GM19467 (cell line): Measurements from ENCODE around the gene NDUFS5.
"Not testable (repeated sequence)": the region's sequence is repeated elsewhere in the genome, so short reads cannot be mapped to it uniquely, and the experiment has no call there.

Experiments used
- ATAC-seq: cut with Tn5 transposase; IDR thresholded peaks from one replicate; pipeline ENCODE4 v1.9.1; 2021; ENCODE audit warnings: mild to moderate bottlenecking, moderate library complexity; ENCODE audit not compliant: unreplicated experiment

The NDUFS5 gene

GRCh38 chr1:39026051-39026865, at the start of gene NDUFS5:
Gene NDUFS5 (plus strand): TSS chr1:39026350. CDS start chr1:39028725, 2,375 bp downstream.
- peak; percentile 77 for ATAC-seq

DNA sequence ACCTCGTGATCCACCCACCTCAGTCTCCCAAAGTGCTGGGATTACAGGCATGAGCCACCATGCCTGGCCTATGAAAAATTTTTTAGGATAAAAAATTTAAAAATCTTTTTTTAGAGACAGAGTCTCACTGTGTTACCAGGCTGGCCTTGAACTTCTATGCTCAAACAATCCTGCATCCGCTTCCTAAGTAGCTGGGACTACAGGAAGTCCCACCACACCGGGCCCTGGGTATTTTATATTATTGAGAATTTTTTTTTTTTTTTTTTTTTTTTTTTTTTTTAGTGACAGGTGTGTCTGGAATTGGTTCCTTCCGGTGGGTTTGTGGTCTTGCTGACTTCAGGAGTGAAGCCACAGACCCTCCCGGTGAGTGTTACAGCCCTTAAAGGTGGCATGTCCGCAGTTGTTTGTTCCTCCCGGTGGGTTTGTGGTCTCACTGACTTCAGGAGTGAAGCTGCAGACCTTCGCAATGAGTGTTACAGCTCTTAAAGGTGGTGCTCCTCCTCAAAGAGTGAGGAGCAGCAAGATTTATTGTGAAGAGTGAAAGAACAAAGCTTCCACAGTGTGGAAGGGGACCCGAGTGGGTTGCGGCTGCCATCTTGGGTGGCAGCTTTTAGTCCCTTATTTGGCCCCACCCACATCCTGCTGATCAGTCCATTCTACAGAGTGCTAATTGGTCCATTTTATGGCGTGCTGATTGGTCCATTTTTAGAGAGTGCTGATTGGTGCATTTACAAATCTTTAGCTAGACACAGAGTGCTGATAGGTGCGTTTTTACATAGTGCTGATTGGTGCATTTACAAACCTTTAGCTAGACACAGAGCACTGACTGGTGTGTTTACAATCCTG, 48.5 kb upstream of the NDUFS5 start:
- ATAC-seq = not testable (repeated sequence)

- ATAC-seq = not testable (repeated sequence)
Measured at GRCh38 chr1:38978245-38978542, 48.0 kb upstream of the NDUFS5 start.

DNA sequence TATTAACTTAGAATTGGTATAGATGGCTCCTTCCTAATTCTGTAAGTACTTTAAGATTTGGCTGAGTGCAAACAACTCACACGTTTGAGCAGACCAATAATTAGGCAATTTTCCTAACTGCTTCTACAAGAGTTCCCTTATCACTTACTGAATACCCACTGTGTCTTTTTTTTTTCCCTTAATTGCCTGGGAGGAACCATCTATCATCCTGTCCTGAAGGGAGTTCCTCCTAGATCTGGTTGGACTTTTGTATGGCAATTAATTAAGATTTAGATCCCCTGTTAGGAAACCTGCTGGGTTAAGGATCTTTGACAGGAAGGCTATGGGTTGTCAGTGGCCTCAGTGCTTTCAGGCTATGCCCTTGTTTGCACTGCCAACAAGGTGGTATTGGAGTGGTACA, 46.8 kb upstream of the NDUFS5 start:
- ATAC-seq = not testable (repeated sequence)

DNA sequence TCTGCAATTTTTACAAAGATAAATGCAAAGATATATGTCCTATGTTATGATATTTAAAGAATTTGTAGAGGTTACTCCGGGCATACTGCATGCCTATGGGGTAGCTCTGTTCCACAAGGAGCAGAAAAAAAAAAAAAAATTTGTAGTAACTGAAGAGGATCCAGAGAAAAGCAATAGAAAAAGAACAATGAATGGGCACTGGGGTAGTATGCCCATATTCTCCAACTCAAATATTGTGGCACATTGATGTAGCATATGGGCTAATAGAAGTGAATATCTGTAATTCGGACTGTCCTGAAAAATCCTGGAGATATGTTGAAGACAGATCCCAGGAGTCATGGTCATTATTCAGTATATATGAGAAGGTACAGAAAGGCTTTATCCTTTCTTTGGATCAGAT, 36.2 kb upstream of the NDUFS5 start:
- ATAC-seq = no peak

GRCh38 chr1:38990386-38990737, 35.8 kb upstream of the NDUFS5 start:
- ATAC-seq = no peak

DNA sequence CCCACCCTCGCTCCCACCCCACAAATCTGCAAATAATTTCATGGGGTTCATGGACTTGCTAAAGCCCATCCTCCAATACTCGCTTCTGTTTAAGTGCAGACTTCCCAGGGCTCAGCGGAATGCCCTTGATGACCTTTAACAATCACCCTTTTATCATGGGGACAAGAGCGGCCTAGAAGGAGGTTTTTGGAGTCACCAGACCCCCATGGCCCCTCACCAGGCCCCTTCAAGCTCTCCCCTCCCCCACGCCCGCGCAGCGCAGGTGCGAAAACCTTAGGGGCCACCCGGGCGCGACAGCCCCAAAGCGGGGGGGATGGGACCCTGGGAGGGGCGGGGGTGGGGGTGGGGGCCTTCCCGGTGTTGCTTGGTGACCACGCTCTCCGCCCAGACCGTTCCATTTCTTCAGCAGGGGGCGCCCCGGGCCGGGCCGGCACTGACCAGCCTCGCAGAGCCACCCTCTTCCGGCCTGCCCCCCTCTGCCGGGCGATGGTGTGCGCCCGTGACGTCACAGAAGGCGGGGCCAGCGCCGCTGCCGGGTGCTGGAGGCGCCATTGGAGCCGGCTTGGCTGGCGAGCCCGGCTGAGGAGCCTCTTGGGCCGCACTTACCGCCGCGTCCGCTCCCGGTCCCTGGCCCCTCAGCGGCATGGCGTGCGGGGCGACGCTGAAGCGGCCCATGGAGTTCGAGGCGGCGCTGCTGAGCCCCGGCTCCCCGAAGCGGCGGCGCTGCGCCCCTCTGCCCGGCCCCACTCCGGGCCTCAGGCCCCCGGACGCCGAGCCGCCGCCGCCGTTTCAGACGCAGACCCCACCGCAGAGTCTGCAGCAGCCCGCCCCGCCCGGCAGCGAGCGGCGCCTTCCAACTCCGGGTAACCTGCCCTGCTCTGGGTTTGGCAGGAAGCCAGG, 35.2 kb upstream of the NDUFS5 start, which contains the start of gene AKIRIN1:
AKIRIN1 (plus strand) TSS at position 539 of the 900 bp plus-strand sequence; CDS start at position 644, 105 bp downstream.
- peak; percentile 89 for ATAC-seq

- no peak for ATAC-seq
Measured at GRCh38 chr1:38991638-38992411, 34.3 kb upstream of the NDUFS5 start.

DNA sequence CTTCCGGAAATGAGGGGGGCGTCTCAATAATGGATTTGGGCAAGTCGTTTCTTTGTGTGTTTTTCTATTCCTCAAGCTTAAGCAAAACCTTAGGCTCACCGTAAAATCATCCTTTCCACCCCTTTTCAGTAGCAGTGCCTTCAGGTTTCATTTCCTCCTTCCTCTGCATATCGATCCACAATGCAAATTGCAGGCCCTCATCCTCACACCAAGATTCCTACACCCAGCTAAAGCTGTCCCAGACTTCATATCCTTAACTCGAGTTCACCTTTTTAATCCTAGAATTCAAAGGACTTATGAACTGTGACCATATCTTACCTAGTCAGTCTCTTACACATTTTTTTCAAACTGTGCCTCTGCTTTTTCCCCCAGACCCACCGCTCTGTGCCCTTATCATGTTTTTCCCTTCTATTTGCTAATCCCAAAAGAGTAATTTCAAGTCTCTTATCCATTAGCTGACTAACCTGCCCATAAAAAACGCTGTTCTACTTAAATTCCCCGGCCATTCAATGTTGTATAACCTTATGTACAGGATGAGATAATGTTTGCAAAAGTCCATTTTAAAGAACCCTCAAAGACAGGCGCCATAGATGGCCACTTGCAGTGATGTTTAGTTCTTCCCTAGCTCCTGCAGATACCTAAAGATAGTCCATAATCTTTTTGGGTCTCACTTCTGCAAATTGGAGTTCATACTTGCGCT, 33.6 kb upstream of the NDUFS5 start:
- no peak for ATAC-seq

DNA sequence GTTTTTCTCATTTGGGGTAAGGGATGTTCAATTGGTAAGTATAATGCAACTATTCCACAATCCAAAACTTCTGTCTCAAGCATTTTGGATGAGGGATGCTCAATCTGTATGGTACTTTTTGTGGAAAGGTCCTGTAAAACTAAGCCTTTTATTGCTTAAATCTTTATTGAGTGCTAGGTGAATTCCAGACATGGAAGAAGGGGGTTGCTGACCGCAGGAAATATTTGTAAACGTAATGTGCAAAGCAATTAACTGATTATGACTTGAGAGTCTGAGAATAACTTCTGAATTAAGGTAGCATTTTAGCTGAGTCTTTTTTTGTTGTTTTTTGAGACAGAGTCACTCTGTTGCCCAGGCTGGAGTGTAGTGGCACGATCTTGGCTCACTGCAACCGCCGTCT, 32.0 kb upstream of the NDUFS5 start:
- ATAC-seq = no peak

- ATAC-seq = no peak
Measured at GRCh38 chr1:38997034-38997900, 28.9 kb upstream of the NDUFS5 start.

DNA sequence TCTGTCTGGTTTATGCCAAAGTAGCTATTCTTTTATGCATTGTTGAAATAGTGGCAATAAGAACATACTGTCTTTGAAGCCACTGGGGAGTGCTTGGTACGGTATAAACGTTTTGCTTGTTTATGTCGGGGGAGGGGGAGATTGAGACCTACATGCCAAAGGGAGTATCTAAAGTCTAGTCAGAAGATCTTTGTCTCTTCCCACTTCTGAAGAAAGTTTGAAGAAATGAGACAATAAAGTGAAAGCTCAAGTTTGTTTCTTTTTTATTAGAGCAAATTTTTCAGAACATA, 28.3 kb upstream of the NDUFS5 start:
- no peak for ATAC-seq

DNA sequence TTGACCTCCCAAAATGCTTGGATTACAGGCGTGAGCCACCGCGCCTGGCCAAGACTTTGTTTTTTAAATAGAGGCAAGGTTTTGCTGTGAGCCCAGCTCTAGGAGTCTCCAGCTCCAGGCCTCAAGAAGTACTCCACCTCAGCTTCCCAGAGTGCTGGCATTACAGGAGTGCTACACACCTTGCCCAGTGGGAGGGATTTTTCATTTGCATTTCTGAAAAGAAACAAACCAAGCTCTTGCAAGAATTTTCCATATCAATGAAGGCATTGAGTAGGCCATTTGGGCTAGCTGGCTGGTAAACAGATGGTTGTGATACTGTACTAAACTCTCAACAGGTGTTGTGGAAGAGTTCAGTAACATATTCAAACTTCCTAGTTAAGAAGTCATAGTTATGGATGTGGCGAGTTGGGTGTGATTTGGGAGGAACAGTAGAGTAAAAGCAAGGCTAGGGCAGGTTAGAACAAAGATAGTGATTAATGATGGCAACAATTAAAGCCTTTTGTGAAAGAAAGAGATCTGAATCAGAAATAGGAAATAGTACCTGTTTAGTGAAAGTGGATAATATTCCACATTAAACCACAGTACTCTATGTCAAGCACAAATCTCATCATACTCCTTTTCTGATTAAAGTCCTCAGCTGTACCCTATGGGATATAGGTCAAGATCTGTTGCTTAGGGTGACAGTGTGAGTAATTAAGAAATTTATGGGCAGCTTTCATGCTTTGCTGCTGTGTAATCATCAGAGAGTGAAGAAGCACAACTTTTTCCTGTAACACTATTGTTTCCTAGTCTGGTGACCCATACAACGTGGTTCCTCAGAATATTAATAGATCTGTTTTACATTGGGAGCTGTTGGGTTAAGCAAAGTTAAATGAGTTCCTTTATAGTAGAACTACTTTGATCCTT, 24.4 kb upstream of the NDUFS5 start:
- no peak for ATAC-seq

DNA sequence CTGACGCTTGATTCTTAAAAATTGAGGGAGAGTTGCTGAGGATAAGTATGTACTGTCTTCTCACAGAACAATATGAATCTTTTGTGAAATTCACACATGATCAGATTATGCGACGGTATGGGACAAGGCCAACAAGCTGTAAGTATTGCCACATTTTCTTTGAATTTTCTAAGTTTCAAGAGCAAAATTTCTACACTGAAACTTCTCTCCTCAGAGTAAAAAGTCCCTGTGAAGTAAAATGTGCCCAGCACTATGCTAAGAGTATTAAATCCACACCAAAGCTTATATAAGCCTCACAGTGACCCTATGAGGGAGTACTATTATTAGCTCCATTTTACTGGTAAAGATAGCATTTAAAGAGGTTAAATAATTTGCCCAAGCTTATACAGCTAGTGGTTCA, 22.9 kb upstream of the NDUFS5 start:
- no peak for ATAC-seq

DNA sequence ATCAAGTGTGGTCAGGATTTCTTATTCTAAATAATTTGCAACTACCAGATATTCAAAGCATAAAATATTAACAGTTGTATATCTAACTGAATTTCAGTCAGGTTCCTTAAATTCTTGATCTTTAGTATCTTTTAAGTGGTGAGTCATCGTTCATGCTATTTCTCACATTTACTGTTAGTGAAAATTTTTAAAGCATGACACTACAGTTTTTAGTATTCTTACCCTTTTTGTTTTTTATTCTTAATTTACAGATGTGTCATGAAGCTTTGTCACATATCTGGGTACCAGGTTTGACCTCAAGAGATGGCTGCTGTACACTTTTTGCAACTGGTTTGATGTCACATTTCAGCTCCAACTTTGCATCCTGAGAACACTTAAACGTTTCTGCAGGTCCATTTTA, 22.4 kb upstream of the NDUFS5 start:
- no peak for ATAC-seq

DNA sequence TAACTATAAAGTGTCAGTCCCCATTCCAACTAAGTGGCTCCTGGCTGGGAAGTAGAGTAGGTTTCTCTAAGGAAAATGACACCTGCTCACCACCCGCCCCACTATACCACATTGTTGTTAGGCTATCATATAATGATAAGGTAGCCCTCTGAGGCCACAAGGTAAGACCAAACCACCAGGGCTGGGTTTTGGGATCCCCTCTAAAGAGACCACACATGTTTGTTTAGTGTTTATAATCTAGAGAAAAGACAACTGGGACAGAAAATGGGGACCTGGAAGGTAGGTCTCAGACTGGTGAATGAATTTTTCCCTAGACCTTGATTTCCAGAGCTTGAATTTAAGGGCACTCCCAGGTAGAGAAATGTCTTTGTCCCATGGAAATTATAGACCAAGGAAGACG, 19.9 kb upstream of the NDUFS5 start:
- ATAC-seq = no peak

DNA sequence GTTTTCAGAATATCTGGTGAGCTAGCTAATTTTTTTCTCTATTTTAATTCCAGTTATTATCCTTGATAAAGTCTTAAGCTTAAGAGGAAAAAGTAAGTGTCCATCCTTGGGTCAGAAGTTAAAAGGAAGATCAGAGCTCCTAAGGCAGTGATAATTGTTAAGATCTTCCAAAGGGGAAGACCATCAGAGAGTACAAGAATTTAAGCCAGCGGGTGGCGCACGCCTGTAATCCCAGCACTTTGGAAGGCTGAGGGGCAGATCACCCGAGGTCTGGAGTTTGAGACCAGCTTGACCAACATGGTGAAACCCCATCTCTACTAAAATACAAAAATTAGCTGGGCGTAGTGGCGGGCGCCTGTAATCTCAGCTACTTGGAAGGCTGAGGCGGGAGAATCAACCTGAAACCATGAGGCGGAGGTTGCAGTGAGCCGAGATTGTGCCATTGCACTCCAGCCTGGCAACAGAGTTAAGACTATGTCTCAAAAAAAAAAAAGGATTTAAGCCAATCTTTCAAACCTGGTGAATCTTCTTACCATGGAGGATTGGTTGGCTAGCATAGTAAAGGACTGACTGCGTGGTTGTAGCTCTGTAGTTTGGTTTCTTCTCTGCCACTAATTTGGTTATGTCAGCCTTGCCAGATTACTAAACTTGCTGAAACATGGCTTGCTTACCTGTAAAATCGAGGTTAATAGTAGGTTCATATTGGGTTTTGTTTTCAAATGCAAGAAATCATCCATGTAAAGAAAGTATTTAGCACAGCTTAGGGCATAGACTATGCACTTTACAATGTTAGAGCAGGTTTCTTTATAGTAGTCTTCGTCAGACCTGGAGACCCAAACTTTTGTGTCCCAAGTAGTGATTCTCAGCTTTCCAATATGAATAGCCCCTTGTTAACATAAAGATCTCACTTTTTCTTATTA, 19.2 kb upstream of the NDUFS5 start:
- no peak for ATAC-seq
